NCI-H748 (cell line): ENCODE measurements around the gene DPY19L3.
"Not testable (repeated sequence)": the region's sequence is repeated elsewhere in the genome, so short reads cannot be mapped to it uniquely, and the experiment has no call there.

Experiments
- DNase-seq: peaks from one replicate; lab custom pipeline; 2025; ENCODE audit not compliant: unreplicated experiment; lab: John Stamatoyannopoulos, UW

Gene DPY19L3

DNA sequence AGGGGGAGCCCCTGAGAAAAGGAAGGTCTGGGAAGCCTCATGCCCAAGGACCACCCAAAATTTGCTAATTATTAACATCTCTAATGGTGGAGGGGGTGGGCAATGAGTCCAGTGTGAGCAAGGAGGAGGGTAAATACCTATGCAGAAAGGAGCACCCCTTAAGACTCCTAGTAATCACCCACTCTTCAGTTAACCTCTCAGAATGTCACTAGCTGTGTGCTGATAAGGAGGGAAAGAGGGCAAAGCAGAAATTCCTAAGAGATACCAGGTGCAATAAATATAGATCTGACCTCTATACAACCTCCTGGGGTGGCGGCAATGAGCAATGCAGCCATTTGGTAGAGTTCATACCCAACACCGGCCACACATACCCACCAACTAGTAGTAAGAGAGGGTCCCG is 12.7 kb upstream of the DPY19L3 start:
- no peak for DNase-seq

DNA sequence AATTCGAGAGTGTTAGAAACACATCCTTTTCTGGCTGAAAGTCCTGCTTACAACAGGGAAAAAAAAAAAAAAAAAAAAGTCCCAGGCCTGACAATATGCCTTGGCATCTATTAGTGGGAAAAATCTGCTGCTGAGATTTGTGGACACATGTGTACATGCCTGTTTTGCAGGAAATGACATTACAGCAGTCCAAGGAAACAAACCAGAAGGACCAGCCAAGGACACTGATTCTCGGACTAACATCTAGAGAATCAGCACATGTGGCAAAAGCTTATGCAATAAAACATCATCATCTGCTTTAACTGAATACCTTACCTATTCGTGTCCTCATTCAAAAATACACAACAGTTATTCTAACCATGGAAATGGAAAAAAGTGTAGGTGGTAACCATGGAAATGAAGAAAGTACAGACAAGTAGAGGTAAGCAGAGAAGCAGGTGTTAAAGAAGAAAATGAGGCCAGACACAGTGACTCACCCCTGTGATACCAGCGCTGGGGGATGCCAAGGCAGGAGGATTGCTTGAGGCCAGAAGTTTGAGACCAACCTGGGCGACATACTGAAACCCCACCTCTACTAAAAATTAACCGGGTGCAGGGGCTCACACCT is 9.4 kb upstream of the DPY19L3 start:
- DNase-seq = no peak

GRCh38 chr19:32397671-32398101 is 7.9 kb upstream of the DPY19L3 start:
- DNase-seq = no peak

DNA sequence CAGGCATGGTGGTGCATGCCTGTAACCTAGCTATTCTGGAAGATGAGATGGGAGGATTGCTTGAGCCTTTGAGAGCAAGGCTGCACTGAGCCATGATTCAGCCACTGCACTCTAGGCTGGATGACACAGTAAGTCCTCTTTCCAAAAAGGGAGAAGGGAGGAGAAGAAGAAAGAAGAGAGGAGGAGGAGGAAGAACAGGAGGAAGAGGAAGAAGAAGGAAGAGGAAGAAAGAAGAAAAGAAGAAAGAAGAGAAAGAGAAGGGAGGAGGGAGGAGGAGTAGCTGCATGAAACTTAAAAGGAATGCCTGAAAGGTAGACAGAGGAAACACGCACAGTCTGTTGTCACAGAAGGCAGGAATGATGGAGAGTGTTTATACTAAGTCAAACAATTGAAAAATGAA is 3.6 kb upstream of the DPY19L3 start:
- DNase-seq = no peak

GRCh38 chr19:32403291-32403995 is 2.1 kb upstream of the DPY19L3 start:
- DNase-seq = no peak

DNA sequence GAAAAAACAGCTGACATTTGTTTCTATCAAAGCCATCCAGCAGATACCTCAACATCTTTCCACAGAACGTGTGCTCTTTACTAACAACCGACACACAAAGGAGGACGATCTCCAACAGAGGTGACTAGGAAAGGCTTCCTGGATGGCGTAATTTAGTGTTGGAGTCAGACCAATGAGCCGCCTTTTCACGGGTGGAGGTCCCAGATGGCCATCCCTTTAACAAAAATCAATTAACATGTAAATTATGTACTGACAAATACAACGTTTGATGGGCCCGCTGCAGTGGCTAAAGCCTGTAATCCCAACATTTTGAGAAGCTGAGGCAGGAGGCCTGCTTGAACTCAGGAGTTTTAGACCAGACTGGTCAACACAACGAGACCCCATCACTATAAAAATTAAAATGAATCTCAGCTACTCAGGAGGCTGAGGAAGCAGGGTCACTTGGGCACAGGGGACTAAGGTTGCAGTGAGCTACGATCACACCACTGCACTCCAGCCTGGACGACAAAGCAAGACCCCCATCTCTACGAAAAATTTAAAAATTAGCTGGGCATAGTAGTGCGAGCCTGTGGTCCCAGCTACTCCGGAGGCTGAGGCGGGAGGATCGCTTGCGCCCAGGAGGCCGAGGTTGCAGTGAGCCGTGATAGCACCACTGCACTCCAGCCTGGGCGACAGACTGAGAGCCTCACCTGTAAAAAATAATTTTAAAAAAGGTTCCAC is 1.2 kb upstream of the DPY19L3 start:
- DNase-seq = no peak

DNA sequence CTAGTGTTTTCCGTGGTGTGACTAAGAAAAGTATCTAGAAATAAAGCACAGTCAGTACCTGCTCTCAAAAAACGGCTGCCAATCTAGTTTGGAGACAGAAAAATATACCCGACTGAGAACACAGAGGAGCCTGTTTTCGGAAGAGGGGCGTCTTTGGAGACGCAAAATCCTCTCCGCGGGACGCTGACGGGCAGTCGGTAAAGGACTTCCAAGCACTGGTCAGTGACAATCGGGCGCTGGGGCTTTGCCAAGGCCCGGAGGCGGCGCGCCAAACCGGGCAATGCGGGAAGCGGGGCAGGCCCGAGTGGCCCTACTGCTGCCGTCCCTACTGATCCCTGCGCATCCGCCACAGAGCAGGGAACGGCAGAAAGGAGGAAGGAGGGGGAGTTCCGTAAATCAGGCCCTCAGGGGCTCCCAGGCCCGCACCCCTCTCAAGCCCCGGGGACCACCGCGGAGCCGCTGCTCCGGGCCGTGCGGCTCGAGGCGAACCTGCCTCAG is 588 bp upstream of the DPY19L3 start:
- DNase-seq = peak; percentile 84

GRCh38 chr19:32406161-32407003 is 812 bp downstream of the DPY19L3 start:
- DNase-seq = no peak

DNA sequence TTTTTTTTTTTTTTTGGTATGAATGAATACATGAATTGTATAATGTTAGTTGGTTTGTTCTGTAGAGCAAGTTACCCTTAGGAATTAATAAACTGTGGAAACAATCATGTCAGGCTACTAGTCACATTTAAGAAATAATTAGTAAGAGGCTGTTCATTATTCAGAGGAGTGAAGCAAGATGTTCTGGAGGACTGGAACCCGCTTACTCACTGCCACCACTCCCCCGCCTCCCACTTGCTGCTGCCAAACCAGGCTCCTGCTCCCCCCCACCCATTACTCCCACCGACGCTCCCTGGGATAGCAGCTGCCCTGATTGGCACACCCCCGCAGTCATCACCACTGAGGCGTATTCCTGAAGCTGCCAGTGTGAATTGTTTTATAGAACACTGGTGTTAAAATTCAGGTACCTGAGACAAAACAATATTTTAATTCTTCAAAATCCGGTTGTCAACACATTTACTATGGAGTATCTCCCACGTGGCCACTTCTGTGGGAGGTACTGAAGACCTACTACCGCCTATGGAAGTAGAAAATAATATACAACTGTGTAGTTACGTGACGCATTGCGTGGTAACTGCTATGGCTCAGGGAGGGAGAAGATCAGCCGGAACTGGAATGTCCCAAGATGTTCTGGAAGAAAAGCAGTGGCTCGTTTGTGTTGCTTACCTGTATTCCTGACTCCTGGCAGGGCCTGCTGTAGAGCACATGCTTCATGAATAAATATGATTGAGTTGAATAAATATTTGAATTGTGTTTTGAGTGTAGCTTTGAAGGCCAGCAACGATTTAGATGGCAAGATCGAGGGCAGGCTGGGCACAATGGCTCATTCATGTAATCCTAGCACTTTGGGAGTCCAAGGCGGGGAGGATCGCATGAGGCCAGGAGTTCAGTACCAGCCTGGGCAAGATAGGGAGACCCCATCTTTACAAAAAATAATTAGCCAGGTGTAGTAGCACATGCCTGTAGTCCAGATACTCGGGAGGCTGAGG is 1.7 kb downstream of the DPY19L3 start:
- DNase-seq = no peak

- DNase-seq = no peak
These were observed 9.7 kb downstream of the DPY19L3 start for GRCh38 chr19:32415246-32415645.

DNA sequence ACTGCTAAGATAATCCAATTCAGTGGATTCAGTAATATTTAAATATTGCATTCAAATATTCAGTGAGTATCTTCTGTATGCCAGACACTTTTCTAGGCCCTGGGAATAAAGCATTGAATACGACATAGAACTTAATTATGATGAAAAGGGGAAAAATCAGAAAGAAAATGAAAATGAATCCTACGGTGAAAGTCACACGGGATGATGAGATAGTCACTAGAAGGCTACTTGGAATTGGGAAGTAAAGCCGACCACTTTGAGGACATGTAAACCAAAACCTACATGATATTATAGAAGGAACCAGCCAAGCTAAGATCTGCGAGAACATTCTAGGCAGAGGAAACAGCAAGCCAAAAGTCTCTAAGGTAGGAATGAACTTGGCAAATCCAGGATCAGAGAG is 10.1 kb downstream of the DPY19L3 start:
- DNase-seq = no peak

DNA sequence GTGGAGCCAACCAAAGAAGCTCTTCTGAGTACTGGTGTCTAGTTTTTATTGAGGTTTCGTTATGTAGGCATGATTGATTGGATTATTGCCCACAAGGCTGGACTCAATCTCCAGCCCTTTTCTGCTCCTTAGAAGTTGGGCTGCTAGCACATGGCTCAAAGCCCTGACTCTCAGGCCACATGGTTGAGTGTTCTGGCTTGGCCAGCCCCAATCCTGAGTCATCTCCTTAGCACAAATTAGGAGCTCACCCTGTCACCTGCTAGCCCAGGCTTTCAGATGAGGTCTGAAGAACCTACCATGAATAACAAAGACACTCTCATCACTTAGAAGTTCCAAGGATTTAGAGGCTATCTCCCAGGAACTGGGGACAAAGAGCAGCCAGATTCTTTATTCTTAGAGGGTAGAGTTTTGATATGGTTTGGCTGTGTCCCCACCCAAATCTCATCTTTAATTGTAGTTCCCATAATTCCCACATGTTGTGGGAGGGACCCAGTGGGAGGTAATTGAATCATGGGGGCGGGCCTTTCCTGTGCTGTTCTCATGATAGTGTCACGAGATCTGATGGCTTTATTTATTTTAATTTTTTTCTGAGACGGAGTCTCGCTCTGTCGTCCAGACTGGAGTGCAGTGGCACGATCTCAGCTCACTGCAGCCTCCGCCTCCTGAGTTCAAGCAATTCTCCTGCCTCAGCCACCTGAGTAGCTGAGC is 11.3 kb downstream of the DPY19L3 start:
- no peak for DNase-seq

- no peak for DNase-seq
These were observed 12.6 kb downstream of the DPY19L3 start for GRCh38 chr19:32418155-32418554.

DNA sequence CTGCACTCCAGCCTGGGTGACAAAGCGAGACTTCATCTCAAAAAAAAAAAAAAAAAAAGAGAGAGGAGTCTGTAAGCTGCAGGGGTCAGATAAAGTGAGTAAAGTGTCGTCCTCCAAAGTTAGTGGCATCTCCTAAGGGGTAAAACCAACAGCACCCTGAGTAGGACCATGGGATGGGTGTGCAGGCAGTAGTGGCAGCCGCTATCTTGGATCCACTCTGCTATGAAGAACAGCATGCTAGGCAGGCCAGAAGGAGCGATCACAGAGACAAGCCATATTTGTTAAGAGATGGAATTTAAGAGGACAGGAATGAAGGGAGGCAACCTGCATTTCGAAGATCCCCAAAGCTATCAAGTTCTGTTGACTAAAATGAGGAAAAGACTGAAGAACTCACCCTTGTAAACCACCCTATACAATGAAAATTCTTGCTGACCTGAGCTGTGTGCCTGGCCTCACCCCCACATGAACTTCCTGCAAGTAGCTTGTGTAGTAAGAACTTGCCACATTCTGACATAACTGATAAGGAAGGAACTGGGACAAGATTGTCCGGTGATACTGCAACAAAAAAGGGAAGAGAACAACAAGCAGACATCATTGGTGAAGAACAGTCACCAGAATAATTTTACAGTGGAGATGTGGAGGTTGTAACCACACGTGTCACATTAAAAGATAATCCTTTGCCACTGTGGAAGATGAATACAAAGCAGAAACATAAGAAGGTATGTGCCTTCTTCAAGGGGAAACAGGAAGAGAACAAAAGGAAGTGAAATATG is 16.2 kb downstream of the DPY19L3 start:
- DNase-seq = no peak

GRCh38 chr19:32422435-32422834 is 16.9 kb downstream of the DPY19L3 start:
- no peak for DNase-seq

GRCh38 chr19:32423944-32424343 is 18.4 kb downstream of the DPY19L3 start:
- DNase-seq = not testable (repeated sequence)

- no peak for DNase-seq
These were observed 22.0 kb downstream of the DPY19L3 start for GRCh38 chr19:32427536-32427935.

DNA sequence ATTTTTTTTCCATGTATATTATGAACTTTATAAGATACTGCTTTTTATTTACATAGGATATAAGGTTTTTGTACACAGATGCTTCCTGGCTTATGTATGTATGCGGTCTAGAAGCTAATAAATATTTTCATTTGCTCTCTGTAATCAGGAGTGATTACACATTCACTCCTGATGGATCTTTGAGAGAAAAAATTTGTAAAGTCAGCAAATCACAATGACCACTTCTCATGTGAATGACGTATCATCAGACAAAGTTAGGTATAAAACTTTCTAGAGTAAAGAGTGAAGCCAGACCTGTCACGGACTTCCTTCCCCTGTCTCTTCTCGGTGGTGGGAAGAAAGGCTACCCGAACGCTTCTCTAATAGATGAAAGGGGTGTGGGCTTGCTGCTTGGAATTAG is 31.1 kb downstream of the DPY19L3 start:
- DNase-seq = no peak

DNA sequence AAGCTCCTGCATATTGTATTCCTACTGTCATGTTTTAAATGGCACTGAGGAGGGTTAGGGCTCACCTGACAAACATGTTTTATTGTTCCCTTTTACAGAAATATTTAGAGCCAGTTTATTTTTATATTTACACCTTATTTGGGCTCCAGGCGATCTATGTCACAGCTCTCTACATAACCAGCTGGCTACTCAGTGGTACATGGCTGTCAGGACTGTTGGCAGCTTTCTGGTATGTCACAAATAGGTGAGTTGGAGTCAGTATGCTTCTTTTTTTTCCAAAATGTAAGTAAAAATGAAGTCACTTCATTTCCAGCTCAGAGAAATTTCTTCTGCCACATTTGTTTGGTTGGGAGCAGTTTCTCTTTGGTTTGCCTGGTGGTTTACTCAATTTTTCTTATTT is 31.5 kb downstream of the DPY19L3 start:
- no peak for DNase-seq
